Gastrocnemius medialis (tissue), 4 donors: Measurements from ENCODE around the gene ZNF738. TPM values are rescaled to one million over a fixed set of nuclear protein-coding genes. Genes with fewer than 3 reads are reported as not detected.
"Not testable (repeated sequence)": the region's sequence is repeated elsewhere in the genome, so short reads cannot be mapped to it uniquely, and the experiment has no call there.

ENCODE experiments used
- ATAC-seq, 2 donors: fragments of 150-250 bp; one replicate each; pipeline ENCODE4 v1.9.1; 2016
- DNase-seq, 2 donors: peaks; one replicate each; pipeline ENCODE4 v3.0.0-alpha.2; 2019
- H3K27ac ChIP-seq, 4 donors: fragments of 200-600 bp; sonication (generic); 1 replicate in 1 of 4; 2 replicates in 3 of 4; pipeline ENCODE4 v1.5.1; 2016 to 2018; ENCODE audit warnings: mild to moderate bottlenecking in 2 of 4, moderate library complexity in 1 of 4
- H3K27me3 ChIP-seq, 3 donors: fragments of 200-600 bp; sonication (generic) in 2 of 3; 1 replicate in 1 of 3; 2 replicates in 2 of 3; pipeline versions ENCODE4 v1.5.1 to v1.6.0; 2016 to 2019; ENCODE audit warnings: mild to moderate bottlenecking in 1 of 3, moderate library complexity in 1 of 3
- H3K36me3 ChIP-seq, 2 donors: fragments of 200-600 bp; sonication (generic) in 1 of 2; one replicate each; pipeline ENCODE4 v1.5.1; 2017 to 2018
- H3K4me1 ChIP-seq, 2 donors: fragments of 200-600 bp; sonication (generic) in 1 of 2; one replicate each; pipeline ENCODE4 v1.5.1; 2016 to 2017; ENCODE audit warnings: mild to moderate bottlenecking in 2 of 2
- H3K4me3 ChIP-seq, 4 donors: fragments of 200-600 bp; sonication (generic) in 3 of 4; 1 replicate in 1 of 4; 2 replicates in 3 of 4; pipeline ENCODE4 v1.5.1; 2016 to 2019; ENCODE audit warnings: mild to moderate bottlenecking in 2 of 4
- H3K9me3 ChIP-seq, 3 donors: fragments of 200-600 bp; sonication (generic) in 2 of 3; 1 replicate in 1 of 3; 2 replicates in 2 of 3; pipeline ENCODE4 v1.5.1; 2016 to 2019
- POLR2A ChIP-seq, 2 donors: fragments of 450-650 bp; IDR thresholded peaks; one replicate each; pipeline ENCODE4 v1.6.1; 2017; ENCODE audit warnings: antibody characterized with exemption in 2 of 2, mild to moderate bottlenecking in 2 of 2, moderate library complexity in 2 of 2
- in situ Hi-C, 4 donors: fragments of 200-750 bp; cut with MboI; loops; one replicate each; pipeline versions ENCODE4 v1.15.0 to v1.8.0; 2017; ENCODE audit warnings: low sequenced_read_pairs in 4 of 4
- intact Hi-C: fragments of 100-400 bp; cut with DNase I; formaldehyde crosslinking; loops from one replicate; pipeline ENCODE4 v1.15.1; 2023; ENCODE audit warnings: low total_unique reads
- total RNA-seq, 4 donors: library from RNA; depleted of rRNA; stranded (reverse); fragments of >200 nt; gene quantifications; one replicate each; pipeline versions ENCODE4 v1.1.0 to v1.2.3, GENCODE V29; 2016
- TF ChIP-seq, protein P1 (sequence below), 5 experiments: fragments of 450-650 bp in 3 of 5; fragments of 200-600 bp in 2 of 5; sonication (generic) in 2 of 5; IDR thresholded peaks in 4 of 5; conservative IDR thresholded peaks in 1 of 5; 1 replicate in 4 of 5; 2 replicates in 1 of 5; pipeline ENCODE4 v1.5.1; 2016 to 2019; ENCODE audit warnings: antibody characterized with exemption in 5 of 5, mild to moderate bottlenecking in 3 of 5, moderate library complexity in 3 of 5

The ZNF738 gene
- total RNA-seq, result under 1 TPM in 2 of 4 donors, not detected in 2; 0.85 to 0.97 TPM

DNA sequence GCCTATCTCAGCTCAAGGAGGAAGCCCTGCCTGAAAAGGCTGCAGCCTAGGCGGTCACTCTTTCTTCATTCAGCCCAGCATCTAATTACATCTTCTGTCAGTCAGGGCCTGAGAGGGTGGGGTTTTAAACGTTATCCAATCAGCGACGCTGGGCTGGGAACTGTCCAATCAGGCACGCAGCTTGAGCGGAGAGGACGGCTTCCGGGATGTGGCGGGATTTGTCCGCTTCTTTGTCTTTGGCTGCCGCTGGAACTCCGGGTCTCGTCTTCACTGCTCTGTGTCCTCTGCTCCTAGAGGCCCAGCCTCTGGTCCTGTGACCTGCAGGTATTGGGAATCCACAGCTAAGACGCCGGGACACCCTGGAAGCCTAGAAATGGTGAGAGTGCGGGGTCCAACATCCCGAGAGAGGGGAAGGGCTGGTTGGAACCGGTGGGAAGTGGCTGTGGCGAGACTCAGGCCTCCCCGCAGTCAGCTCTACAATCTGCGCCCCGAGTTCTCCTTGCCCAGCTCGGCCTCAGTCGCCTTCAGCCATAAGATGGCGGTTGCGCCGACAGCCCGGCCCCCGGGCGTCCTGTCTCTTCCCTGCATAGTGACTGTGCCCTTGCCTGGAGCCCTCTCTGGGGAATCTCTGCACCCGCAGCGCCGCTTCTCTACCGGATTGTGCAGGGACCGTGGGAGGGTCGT, at the start of gene ZNF738:
TSS of gene ZNF738 (plus strand) at position 233 of the 684 bp plus-strand sequence. CDS start at position 374, 141 bp downstream.
- intact Hi-C loops (loop anchor here (2.0 kb wide), 1 partner anchor 30 kb away; the partner anchor contains the start of gene ZNF708), in situ Hi-C loops (no loop called here)

DNA sequence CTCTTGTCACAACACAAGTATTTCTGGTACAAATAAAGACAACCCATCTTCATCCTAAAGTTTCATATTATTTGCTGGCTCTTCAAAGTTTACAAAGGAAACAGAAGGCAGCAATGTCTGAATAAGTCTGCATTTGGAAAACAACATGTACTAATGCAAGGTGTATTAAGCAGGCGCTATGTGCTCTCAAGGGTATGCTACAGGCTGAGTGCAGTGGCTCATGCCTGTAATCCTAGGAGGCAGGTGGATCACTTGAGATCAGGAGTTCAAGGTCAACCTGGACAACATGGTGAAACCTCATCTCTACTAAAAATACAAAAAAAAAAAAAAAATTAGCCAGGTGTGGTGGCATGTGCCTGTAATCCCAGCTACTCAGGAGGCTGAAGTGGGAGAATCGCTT, 46.0 kb upstream of the ZNF738 start:
- DNase-seq, in situ Hi-C loops, H3K27ac ChIP-seq, intact Hi-C loops, H3K9me3 ChIP-seq, H3K4me3 ChIP-seq, ATAC-seq, H3K27me3 ChIP-seq, H3K36me3 ChIP-seq, H3K4me1 ChIP-seq: not testable (repeated sequence)

More for the DNA sequence above, at the start of gene ZNF738:
- H3K27me3 ChIP-seq, result no peaks in the 10 kb centered on the region
- ATAC-seq (peak; percentile 91 to 99), DNase-seq (peak; percentile 76 to 84)
- peaks cover 0 to 4% of the 10 kb centered on the region in 2 donors for H3K4me1 ChIP-seq
- H3K4me3 ChIP-seq, result peak within 1 kb of the TSS; percentile 63 to 78 (median 72)
- no peaks in the 10 kb centered on the region for H3K36me3 ChIP-seq
- H3K9me3 ChIP-seq, result no peaks in the 10 kb centered on the region
- H3K27ac ChIP-seq, result peak within 1 kb of the TSS; percentile 68 to 73 (median 71)
- peak in 1 of 2 donors; percentile 39 for TF ChIP-seq POLR2A (IDR thresholded peaks at IDR 0.05)
- TF ChIP-seq, protein P1, sequence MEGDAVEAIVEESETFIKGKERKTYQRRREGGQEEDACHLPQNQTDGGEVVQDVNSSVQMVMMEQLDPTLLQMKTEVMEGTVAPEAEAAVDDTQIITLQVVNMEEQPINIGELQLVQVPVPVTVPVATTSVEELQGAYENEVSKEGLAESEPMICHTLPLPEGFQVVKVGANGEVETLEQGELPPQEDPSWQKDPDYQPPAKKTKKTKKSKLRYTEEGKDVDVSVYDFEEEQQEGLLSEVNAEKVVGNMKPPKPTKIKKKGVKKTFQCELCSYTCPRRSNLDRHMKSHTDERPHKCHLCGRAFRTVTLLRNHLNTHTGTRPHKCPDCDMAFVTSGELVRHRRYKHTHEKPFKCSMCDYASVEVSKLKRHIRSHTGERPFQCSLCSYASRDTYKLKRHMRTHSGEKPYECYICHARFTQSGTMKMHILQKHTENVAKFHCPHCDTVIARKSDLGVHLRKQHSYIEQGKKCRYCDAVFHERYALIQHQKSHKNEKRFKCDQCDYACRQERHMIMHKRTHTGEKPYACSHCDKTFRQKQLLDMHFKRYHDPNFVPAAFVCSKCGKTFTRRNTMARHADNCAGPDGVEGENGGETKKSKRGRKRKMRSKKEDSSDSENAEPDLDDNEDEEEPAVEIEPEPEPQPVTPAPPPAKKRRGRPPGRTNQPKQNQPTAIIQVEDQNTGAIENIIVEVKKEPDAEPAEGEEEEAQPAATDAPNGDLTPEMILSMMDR (IDR thresholded peaks at IDR 0.05 in 4 of 5, conservative IDR thresholded peaks at IDR 0.05 in 1 of 5), result no peak

DNA sequence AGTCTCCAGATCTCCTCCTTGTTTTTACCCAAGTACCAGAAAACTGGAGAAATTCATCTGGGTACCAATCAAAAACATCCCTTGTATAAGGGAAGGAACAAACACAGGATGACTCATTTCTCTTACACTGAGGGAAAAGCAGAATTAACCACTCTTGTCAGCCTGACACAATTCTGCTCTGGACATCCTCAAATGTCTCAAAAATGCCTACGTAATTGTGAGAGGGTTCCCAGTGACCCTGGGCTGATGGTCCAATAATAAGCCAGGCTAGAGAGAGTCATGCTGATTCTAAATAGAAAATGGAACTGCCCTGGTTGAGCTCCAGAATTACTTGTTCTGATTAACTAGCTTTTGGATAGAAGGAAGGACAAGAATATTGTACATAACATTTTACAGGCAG, 44.1 kb upstream of the ZNF738 start:
- Histone ChIP-seq H3K27me3 (no peaks in the 10 kb centered on the region), H3K4me1 (peaks cover 3 to 9% of the 10 kb centered on the region in 2 donors), H3K36me3 (no peaks in the 10 kb centered on the region), H3K27ac (no peak overlapping the region), H3K4me3 (no peak overlapping the region), H3K9me3 (no peaks in the 10 kb centered on the region)
- intact Hi-C loops, result no loop called here
- no peak for DNase-seq
- ATAC-seq, result no peak
- in situ Hi-C loops, result no loop called here
- TF ChIP-seq POLR2A (IDR thresholded peaks at IDR 0.05), result no peak
- TF ChIP-seq, protein P1 (IDR thresholded peaks at IDR 0.05 in 4 of 5, conservative IDR thresholded peaks at IDR 0.05 in 1 of 5), result no peak

- ATAC-seq (peak in 1 of 2 donors; percentile 30), DNase-seq (no peak)
- Histone ChIP-seq H3K4me3 (no peak overlapping the region), H3K9me3 (no peaks in the 10 kb centered on the region), H3K27me3 (no peaks in the 10 kb centered on the region), H3K4me1 (peaks cover 3 to 9% of the 10 kb centered on the region in 2 donors), H3K27ac (no peak overlapping the region), H3K36me3 (peaks cover 0 to 6% of the 10 kb centered on the region in 2 donors)
- TF ChIP-seq, protein P1 (IDR thresholded peaks at IDR 0.05 in 4 of 5, conservative IDR thresholded peaks at IDR 0.05 in 1 of 5), result no peak
- TF ChIP-seq POLR2A (IDR thresholded peaks at IDR 0.05), result no peak
- in situ Hi-C loops (no loop called here), intact Hi-C loops (no loop called here)
Measured at GRCh38 chr19:21317821-21318220, 41.0 kb upstream of the ZNF738 start.

GRCh38 chr19:21321134-21321533, 37.7 kb upstream of the ZNF738 start:
- peaks cover 3 to 9% of the 10 kb centered on the region in 2 donors for H3K4me1 ChIP-seq

More at GRCh38 chr19:21321134-21321533, 37.7 kb upstream of the ZNF738 start:
- intact Hi-C loops, result no loop called here
- ATAC-seq, result no peak
- no peak for DNase-seq
- TF ChIP-seq POLR2A (IDR thresholded peaks at IDR 0.05), result no peak
- TF ChIP-seq, protein P1 (IDR thresholded peaks at IDR 0.05 in 4 of 5, conservative IDR thresholded peaks at IDR 0.05 in 1 of 5), result no peak
- Histone ChIP-seq H3K27ac (no peak overlapping the region), H3K9me3 (no peaks in the 10 kb centered on the region), H3K4me3 (no peak overlapping the region), H3K36me3 (peaks cover 0 to 9% of the 10 kb centered on the region in 2 donors), H3K27me3 (no peaks in the 10 kb centered on the region)
- in situ Hi-C loops, result no loop called here
